ENCODE results near the gene LHX8. TPM values are rescaled to one million over a fixed set of nuclear protein-coding genes. Genes with fewer than 3 reads are reported as not detected.

LHX8 gene
- total RNA-seq, 1 donor from 2014 or later = not detected

DNA sequence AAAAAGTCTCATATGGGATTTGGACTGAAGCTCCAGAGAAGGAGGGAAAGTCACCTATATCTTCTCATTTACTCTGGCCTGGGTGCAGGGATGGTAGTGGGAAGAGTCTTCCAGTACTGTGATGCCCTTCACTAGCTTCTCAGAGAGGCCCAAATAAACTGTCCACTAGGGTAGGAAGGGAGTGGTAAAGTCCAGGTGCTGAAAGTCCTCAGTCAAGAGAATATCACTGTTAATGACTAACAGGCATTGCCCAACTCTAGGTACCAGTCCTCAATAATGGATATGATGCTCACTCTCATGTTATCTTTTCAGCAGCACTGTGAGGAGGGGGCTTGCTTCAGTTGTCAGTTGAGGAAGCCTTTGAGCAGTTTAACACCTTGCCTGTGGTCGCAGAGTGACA lies 64.0 kb downstream of the LHX8 start:
- peaks cover 23% of the 10 kb centered on the region for H3K27me3 Mint-ChIP-seq (ENCODE audit: low read depth)
- no peak overlapping the region for H3K4me3 Mint-ChIP-seq (ENCODE audit: unreplicated experiment)
- no peaks in the 10 kb centered on the region for H3K9me3 Mint-ChIP-seq (ENCODE audit: low read depth)
- no peak overlapping the region for H3K27ac Mint-ChIP-seq (ENCODE audit: unreplicated experiment)
- no peaks in the 10 kb centered on the region for H3K4me1 Mint-ChIP-seq (ENCODE audit: low read depth)
- TF ChIP-seq, protein P1, sequence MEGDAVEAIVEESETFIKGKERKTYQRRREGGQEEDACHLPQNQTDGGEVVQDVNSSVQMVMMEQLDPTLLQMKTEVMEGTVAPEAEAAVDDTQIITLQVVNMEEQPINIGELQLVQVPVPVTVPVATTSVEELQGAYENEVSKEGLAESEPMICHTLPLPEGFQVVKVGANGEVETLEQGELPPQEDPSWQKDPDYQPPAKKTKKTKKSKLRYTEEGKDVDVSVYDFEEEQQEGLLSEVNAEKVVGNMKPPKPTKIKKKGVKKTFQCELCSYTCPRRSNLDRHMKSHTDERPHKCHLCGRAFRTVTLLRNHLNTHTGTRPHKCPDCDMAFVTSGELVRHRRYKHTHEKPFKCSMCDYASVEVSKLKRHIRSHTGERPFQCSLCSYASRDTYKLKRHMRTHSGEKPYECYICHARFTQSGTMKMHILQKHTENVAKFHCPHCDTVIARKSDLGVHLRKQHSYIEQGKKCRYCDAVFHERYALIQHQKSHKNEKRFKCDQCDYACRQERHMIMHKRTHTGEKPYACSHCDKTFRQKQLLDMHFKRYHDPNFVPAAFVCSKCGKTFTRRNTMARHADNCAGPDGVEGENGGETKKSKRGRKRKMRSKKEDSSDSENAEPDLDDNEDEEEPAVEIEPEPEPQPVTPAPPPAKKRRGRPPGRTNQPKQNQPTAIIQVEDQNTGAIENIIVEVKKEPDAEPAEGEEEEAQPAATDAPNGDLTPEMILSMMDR (IDR thresholded peaks at IDR 0.05) = no peak
- no peaks in the 10 kb centered on the region for H3K36me3 Mint-ChIP-seq (ENCODE audit: low read depth)
- DNase-seq (ENCODE audit: low spot score) = no peak

DNA sequence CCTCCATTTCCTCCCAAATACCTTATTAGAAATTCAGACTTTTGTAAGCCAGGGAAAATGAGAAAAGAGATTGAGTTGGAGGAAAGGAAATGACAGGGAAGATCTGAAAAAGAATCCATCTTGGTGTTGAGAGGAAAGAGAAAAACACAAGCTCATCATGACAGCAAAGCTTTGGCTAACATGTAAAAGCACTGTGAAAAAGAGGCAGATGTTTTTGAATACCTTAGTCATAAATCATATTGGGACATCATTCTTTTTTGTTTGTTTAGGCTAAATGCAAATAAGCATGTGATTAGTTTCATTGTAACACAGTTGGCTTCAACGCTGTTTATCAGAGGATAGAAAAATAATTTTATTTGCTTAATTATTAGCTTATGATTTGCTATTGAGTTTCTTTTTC lies 64.6 kb downstream of the LHX8 start:
- Mint-ChIP-seq H3K27me3 (ENCODE audit: low read depth) (peaks cover 21% of the 10 kb centered on the region), H3K36me3 (ENCODE audit: low read depth) (no peaks in the 10 kb centered on the region), H3K4me3 (ENCODE audit: unreplicated experiment) (no peak overlapping the region), H3K4me1 (ENCODE audit: low read depth) (no peaks in the 10 kb centered on the region), H3K27ac (ENCODE audit: unreplicated experiment) (no peak overlapping the region), H3K9me3 (ENCODE audit: low read depth) (no peaks in the 10 kb centered on the region)
- TF ChIP-seq, protein P1 (IDR thresholded peaks at IDR 0.05) = no peak
- DNase-seq (ENCODE audit: low spot score) = no peak

GRCh38 chr1:75202751-75203150 lies 68.6 kb downstream of the LHX8 start:
- no peaks in the 10 kb centered on the region for H3K9me3 Mint-ChIP-seq (ENCODE audit: low read depth)
- H3K4me1 Mint-ChIP-seq (ENCODE audit: low read depth) = no peaks in the 10 kb centered on the region
- no peak overlapping the region for H3K4me3 Mint-ChIP-seq (ENCODE audit: unreplicated experiment)
- H3K27me3 Mint-ChIP-seq (ENCODE audit: low read depth) = peaks cover 18% of the 10 kb centered on the region
- no peak for DNase-seq (ENCODE audit: low spot score)
- TF ChIP-seq, protein P1 (IDR thresholded peaks at IDR 0.05) = no peak
- no peaks in the 10 kb centered on the region for H3K36me3 Mint-ChIP-seq (ENCODE audit: low read depth)
- H3K27ac Mint-ChIP-seq (ENCODE audit: unreplicated experiment) = no peak overlapping the region

DNA sequence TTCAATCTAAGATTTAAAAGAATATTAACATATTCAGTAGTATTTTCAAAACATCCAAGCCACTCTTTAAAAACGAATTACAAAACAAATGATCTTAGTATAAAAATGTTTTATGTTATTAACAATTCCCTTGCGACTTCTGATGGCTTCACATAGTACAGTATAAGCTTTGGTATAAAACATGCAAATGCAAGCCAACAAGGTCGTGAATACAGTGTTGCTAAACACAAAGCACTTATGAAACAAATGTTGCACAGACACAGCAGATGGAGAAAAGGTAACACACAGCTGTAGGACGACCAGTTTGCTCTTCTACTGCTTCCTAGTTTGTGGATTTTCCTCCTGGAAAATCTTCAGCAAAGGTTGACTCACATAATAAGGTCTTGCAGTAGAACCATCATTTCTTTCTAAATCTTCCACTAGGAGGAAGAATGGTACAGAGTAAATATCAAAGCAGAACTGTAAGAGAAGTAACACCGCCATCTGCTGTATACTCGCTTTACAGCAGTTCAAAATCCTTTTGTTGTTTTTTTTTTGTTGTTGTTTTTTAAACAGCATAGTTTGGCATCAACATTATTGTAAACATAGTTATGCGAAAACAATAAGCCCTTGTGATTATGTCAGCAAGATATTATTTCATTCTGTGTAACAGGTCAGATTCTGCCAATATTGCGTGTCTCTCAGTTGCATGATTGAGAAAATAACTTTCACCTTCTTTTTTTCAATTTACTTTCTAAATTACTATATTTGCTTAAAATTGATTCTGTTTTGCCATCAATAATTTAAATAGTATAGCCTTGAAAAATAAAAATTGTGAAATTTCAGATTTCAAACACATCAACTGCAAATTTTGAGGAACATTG lies 69.5 kb downstream of the LHX8 start:
- Mint-ChIP-seq H3K27me3 (ENCODE audit: low read depth) (peaks cover 16% of the 10 kb centered on the region), H3K4me3 (ENCODE audit: unreplicated experiment) (no peak overlapping the region), H3K27ac (ENCODE audit: unreplicated experiment) (no peak overlapping the region), H3K36me3 (ENCODE audit: low read depth) (no peaks in the 10 kb centered on the region), H3K9me3 (ENCODE audit: low read depth) (no peaks in the 10 kb centered on the region), H3K4me1 (ENCODE audit: low read depth) (no peaks in the 10 kb centered on the region)
- TF ChIP-seq, protein P1 (IDR thresholded peaks at IDR 0.05) = peak; percentile 96
- DNase-seq (ENCODE audit: low spot score) = no peak

DNA sequence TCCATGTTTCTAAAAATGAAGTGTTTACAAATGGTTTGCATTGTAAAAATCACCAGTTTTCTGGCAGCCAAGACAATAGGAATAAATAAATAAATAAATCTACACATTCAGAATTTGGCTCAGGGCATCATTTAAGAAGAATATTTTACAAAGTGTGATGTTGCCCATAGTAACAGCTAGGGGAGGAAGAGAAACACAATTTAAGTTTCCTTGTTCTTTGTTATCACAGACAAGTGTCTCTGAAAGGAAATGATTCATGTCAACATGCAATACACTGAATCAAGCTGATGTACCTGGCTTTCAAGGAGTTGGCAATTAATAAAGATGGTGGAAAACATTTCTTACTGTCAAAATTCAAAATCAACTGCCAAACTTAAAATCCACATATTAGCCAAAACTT lies 74.7 kb downstream of the LHX8 start:
- no peaks in the 10 kb centered on the region for H3K9me3 Mint-ChIP-seq (ENCODE audit: low read depth)
- no peaks in the 10 kb centered on the region for H3K36me3 Mint-ChIP-seq (ENCODE audit: low read depth)
- no peak for DNase-seq (ENCODE audit: low spot score)
- TF ChIP-seq, protein P1 (IDR thresholded peaks at IDR 0.05) = no peak
- H3K4me3 Mint-ChIP-seq (ENCODE audit: unreplicated experiment) = no peak overlapping the region
- H3K4me1 Mint-ChIP-seq (ENCODE audit: low read depth) = no peaks in the 10 kb centered on the region
- peaks cover 10% of the 10 kb centered on the region for H3K27me3 Mint-ChIP-seq (ENCODE audit: low read depth)
- H3K27ac Mint-ChIP-seq (ENCODE audit: unreplicated experiment) = no peak overlapping the region
